Upper lobe of left lung (tissue), 4 donors: ENCODE data around the gene ARNT2.

Source experiments
- EP300 ChIP-seq, 4 donors: sonication (generic); formaldehyde crosslinking; IDR thresholded peaks; one replicate each; pipeline ENCODE4 v1.5.1; 2017; ENCODE audit warnings: antibody characterized with exemption in 4 of 4, control low read depth in 2 of 4
- POLR2AphosphoS5 ChIP-seq, 2 donors: sonication (generic); formaldehyde crosslinking; IDR thresholded peaks; one replicate each; pipeline ENCODE4 v1.5.1; 2017; ENCODE audit warnings: antibody characterized with exemption in 2 of 2
- TF ChIP-seq, protein P1 (sequence below), 6 experiments: fragments of 450-650 bp in 4 of 6; fragments of 200-600 bp in 2 of 6; sonication (generic) in 2 of 6; IDR thresholded peaks; one replicate each; pipeline ENCODE4 v1.5.1; 2016 to 2019; ENCODE audit warnings: antibody characterized with exemption in 6 of 6

DNA sequence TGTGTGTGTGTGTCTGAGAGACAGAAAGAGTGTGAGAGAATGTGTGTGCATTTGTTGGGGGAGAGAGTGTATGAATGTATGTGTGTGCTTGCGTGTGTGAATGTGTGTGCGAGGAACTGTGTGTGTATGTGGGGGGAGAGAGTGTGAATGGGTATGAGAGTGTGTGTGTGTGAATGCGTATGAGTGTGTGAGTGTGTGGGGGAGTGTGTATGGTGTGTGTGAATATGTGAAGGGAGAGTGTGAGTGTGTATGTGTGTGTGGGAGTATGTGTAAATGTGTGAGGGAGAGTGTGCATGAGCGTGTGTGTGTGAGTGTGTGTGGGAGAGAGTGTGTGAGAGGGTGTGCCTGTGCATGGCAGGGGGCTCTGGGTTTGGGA is 211.2 kb downstream of the ARNT2 start:
- TF ChIP-seq EP300 (IDR thresholded peaks at IDR 0.05) (no peak), POLR2AphosphoS5 (IDR thresholded peaks at IDR 0.05) (no peak)
- TF ChIP-seq, protein P1, sequence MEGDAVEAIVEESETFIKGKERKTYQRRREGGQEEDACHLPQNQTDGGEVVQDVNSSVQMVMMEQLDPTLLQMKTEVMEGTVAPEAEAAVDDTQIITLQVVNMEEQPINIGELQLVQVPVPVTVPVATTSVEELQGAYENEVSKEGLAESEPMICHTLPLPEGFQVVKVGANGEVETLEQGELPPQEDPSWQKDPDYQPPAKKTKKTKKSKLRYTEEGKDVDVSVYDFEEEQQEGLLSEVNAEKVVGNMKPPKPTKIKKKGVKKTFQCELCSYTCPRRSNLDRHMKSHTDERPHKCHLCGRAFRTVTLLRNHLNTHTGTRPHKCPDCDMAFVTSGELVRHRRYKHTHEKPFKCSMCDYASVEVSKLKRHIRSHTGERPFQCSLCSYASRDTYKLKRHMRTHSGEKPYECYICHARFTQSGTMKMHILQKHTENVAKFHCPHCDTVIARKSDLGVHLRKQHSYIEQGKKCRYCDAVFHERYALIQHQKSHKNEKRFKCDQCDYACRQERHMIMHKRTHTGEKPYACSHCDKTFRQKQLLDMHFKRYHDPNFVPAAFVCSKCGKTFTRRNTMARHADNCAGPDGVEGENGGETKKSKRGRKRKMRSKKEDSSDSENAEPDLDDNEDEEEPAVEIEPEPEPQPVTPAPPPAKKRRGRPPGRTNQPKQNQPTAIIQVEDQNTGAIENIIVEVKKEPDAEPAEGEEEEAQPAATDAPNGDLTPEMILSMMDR (IDR thresholded peaks at IDR 0.05): no peak
